ENCODE results near the gene NAA80. TPM values are rescaled to one million over a fixed set of nuclear protein-coding genes. Genes with fewer than 3 reads are reported as not detected.
A peak's percentile ranks its signal among the peaks of the same experiment; 100 is the strongest.

NAA80 gene
- total and polyA plus RNA-seq, 2 of the 13 experiments (the other 11 are each of a cell fraction or from before 2014, with no cell fraction given): 3.4 to 8.7 TPM

- TF ChIP-seq ZHX2 (IDR thresholded peaks at IDR 0.05; ENCODE audit: low read depth) (no peak), ZHX2 (CRISPR knock-in tag; IDR thresholded peaks at IDR 0.05; ENCODE audit: borderline replicate concordance) (no peak), ZMYM2 (CRISPR knock-in tag; IDR thresholded peaks at IDR 0.05) (no peak), RFX1 (IDR thresholded peaks at IDR 0.05) (no peak), ZNF496 (CRISPR knock-in tag; IDR thresholded peaks at IDR 0.05; ENCODE audit: insufficient replicate concordance) (no peak), ZNF891 (CRISPR knock-in tag; IDR thresholded peaks at IDR 0.05) (no peak), EZH2 (conservative IDR thresholded peaks at IDR 0.05; ENCODE audit: low read depth, low read length) (no peak), SNAPC2 (CRISPR knock-in tag; IDR thresholded peaks at IDR 0.05) (no peak), ADNP (CRISPR knock-in tag; IDR thresholded peaks at IDR 0.05) (no peak), FOSL2 (CRISPR knock-in tag; IDR thresholded peaks at IDR 0.05) (peak; percentile 56; the same call in 1 of the 2 replicates), CBX1 (IDR thresholded peaks at IDR 0.05; ENCODE audit: low read depth) (no peak), MTA1 (CRISPR knock-in tag; IDR thresholded peaks at IDR 0.05; ENCODE audit: borderline replicate concordance) (peak; percentile 63; the same call in 1 of the 2 replicates), SAP130 (CRISPR knock-in tag; IDR thresholded peaks at IDR 0.05; ENCODE audit: low read depth) (peak; percentile 79), HNRNPL (IDR thresholded peaks at IDR 0.05; ENCODE audit: low read depth, low read length) (peak; percentile 78), RCOR2 (CRISPR knock-in tag; IDR thresholded peaks at IDR 0.05) (peak; percentile 40; the same call in 1 of the 2 replicates), HOMEZ (CRISPR knock-in tag; IDR thresholded peaks at IDR 0.05; ENCODE audit: low read depth) (no peak), FOXO1 (CRISPR knock-in tag; IDR thresholded peaks at IDR 0.05) (no peak; the same call in 1 of the 2 replicates), FIP1L1 (IDR thresholded peaks at IDR 0.05; ENCODE audit: borderline replicate concordance, insufficient read depth, low read depth, low read length) (no peak), HDAC1 (CRISPR knock-in tag; IDR thresholded peaks at IDR 0.05) (0 out of 2 replicates have a peak, but pooled peaks have one; percentile 3), ELF4 (CRISPR knock-in tag; IDR thresholded peaks at IDR 0.05; ENCODE audit: borderline replicate concordance) (no peak), ZNF639 (CRISPR knock-in tag; conservative IDR thresholded peaks at IDR 0.05) (no peak), ZNF121 (CRISPR knock-in tag; IDR thresholded peaks at IDR 0.05) (0 out of 2 replicates have a peak, but pooled peaks have one; percentile 13), RXRB (CRISPR knock-in tag; IDR thresholded peaks at IDR 0.05; ENCODE audit: borderline replicate concordance) (peak; percentile 82), SOX5 (CRISPR knock-in tag; IDR thresholded peaks at IDR 0.05; ENCODE audit: borderline replicate concordance) (0 out of 2 replicates have a peak, but pooled peaks have one; percentile 25)
Observed at GRCh38 chr3:50271314-50271936, 27.8 kb downstream of the NAA80 start (continued).
